K562 (cell line): Measurements from ENCODE around the gene ZNF438. TPM values are rescaled to one million over a fixed set of nuclear protein-coding genes. Genes with fewer than 3 reads are reported as not detected.

Experiments used
- ATAC-seq: fragments of 200-7000 bp; cut with Tn5 transposase; 3 replicates; pipeline ENCODE4 v1.9.1; 2020; ENCODE audit warnings: moderate library complexity
- BruUV-seq: library from RNA; stranded (reverse); fragments of 400-500 nt; replicated peaks from 2 replicates; lab custom pipeline; 2021; lab: Mats Ljungman, UMichigan
- CTCF ChIA-PET: fragments of 300-600 bp; formaldehyde crosslinking; extraction: SDS; loops from one replicate; lab custom pipeline; 2021; ENCODE audit warnings: low intra/inter-chr PET ratio; lab: Yijun Ruan, JAX
- POLR2A ChIA-PET: fragments of 300-600, 350-650 bp; sonication (Branson Sonifier 250); formaldehyde crosslinking; extraction: SDS; loops from one replicate; lab custom pipeline; 2021; ENCODE audit warnings: antibody characterized with exemption, inconsistent platforms; lab: Yijun Ruan, JAX
- DNase-seq, 4 experiments: peaks; one replicate each; pipeline versions ENCODE4 v3.0.0 to v3.0.0-alpha.2; 2011 to 2018; ENCODE audit warnings: low spot score in 3 of 4, mixed read lengths in 3 of 4; ENCODE audit errors: extremely low read depth in 1 of 4
- FAIRE-seq: peaks from 2 replicates; lab custom pipeline; 2011; peaks lifted over from hg19 to GRCh38; lab: Jason Lieb, UNC
- H2AFZ ChIP-seq: 2 replicates; pipeline ENCODE4 v1.6.0; 2011; ENCODE audit warnings: low read depth, low read length, control low read depth, inconsistent platforms
- H3K27ac ChIP-seq: fragments of 200-600 bp; 3 replicates; pipeline ENCODE4 v1.8.0; 2011; ENCODE audit warnings: low read depth, mild to moderate bottlenecking, control low read depth, inconsistent platforms, low read length, moderate library complexity, mixed read lengths; ENCODE audit errors: extremely low read depth
- H3K27me3 ChIP-seq, 2 experiments: fragments of 300-600 bp in 1 of 2; 2 replicates in 1 of 2; 3 replicates in 1 of 2; pipeline versions ENCODE4 v1.6.0 to v1.8.0; 2011; ENCODE audit warnings: inconsistent platforms in 2 of 2, low read length in 2 of 2, mild to moderate bottlenecking in 1 of 2, mixed read lengths in 1 of 2, moderate library complexity in 1 of 2; ENCODE audit not compliant: control insufficient read depth in 2 of 2, insufficient read depth in 2 of 2
- H3K36me3 ChIP-seq: fragments of 300-600 bp; 3 replicates; pipeline ENCODE4 v1.8.0; 2011; ENCODE audit warnings: mild to moderate bottlenecking, low read length, inconsistent platforms; ENCODE audit not compliant: control insufficient read depth, insufficient read depth
- H3K4me1 ChIP-seq, 2 experiments: fragments of 200-600 bp in 1 of 2; replicated peaks in 1 of 2; 2 replicates in 1 of 2; 3 replicates in 1 of 2; pipeline versions ENCODE4 v1.5.1 to v1.8.0; 2011; ENCODE audit warnings: inconsistent platforms in 2 of 2, low read length in 2 of 2, mild to moderate bottlenecking in 1 of 2, mixed read lengths in 1 of 2, moderate library complexity in 1 of 2; ENCODE audit not compliant: control insufficient read depth in 2 of 2, insufficient read depth in 2 of 2
- H3K4me2 ChIP-seq: 2 replicates; pipeline ENCODE4 v1.6.1; 2011; ENCODE audit warnings: low read length, control low read depth, inconsistent platforms, mixed read lengths; ENCODE audit not compliant: insufficient read depth
- H3K4me3 ChIP-seq: fragments of 200-600 bp; sonication (generic), shearing (Covaris generic); 2 replicates; pipeline ENCODE4 v1.5.1; 2016; ENCODE audit warnings: control low read depth, inconsistent platforms
- H3K79me2 ChIP-seq: fragments of 200-600 bp; 3 replicates; pipeline ENCODE4 v1.8.0; 2011; ENCODE audit warnings: low read length, inconsistent platforms; ENCODE audit not compliant: control insufficient read depth, insufficient read depth
- H3K9ac ChIP-seq, 2 experiments: 2 replicates each; pipeline versions ENCODE4 v1.6.0 to v1.6.1; 2011; ENCODE audit warnings: low read depth in 2 of 2, low read length in 2 of 2, control low read depth in 1 of 2, inconsistent platforms in 1 of 2, mild to moderate bottlenecking in 1 of 2, mixed read lengths in 1 of 2; ENCODE audit not compliant: insufficient read depth in 1 of 2
- H3K9me1 ChIP-seq: one replicate; pipeline ENCODE4 v1.6.0; 2011; ENCODE audit warnings: inconsistent platforms, mild to moderate bottlenecking, low read length, moderate library complexity; ENCODE audit not compliant: control insufficient read depth, insufficient read depth
- H3K9me3 ChIP-seq: replicated peaks from 2 replicates; pipeline ENCODE4 v1.5.1; 2011; ENCODE audit warnings: low read depth, low read length, inconsistent platforms; ENCODE audit not compliant: control insufficient read depth, insufficient read depth
- H4K20me1 ChIP-seq: replicated peaks from 2 replicates; pipeline ENCODE4 v1.6.1; 2011; ENCODE audit warnings: low read length, inconsistent platforms, mixed read lengths; ENCODE audit not compliant: control insufficient read depth, insufficient read depth
- ETS2 ChIP-seq: IDR thresholded peaks from 2 replicates; pipeline ENCODE4 v1.6.1; 2016; ENCODE audit warnings: borderline replicate concordance, missing genetic modification characterization, mild to moderate bottlenecking, moderate library complexity, missing compliant biosample characterization; ENCODE audit not compliant: poor library complexity, severe bottlenecking
- LCOR ChIP-seq: sonication (generic); formaldehyde crosslinking; IDR thresholded peaks from 2 replicates; pipeline ENCODE4 v1.8.0; 2022; ENCODE audit warnings: mild to moderate bottlenecking, missing genetic modification reagents
- RB1 ChIP-seq: fragments of 450-650 bp; IDR thresholded peaks from 2 replicates; pipeline ENCODE4 v1.6.1; 2017; ENCODE audit warnings: low read depth, mild to moderate bottlenecking
- TBP ChIP-seq: optimal IDR thresholded peaks from 2 replicates; pipeline ENCODE3; 2011; ENCODE audit warnings: low read depth, low read length, improper control_type of control experiment
- TEAD2 ChIP-seq: fragments of 450-650 bp; IDR thresholded peaks from 2 replicates; pipeline ENCODE4 v1.6.1; 2016; ENCODE audit warnings: missing genetic modification characterization, control low read depth, missing compliant biosample characterization
- ZBTB1 ChIP-seq: sonication (generic); formaldehyde crosslinking; IDR thresholded peaks from 2 replicates; pipeline ENCODE4 v1.8.1; 2023; ENCODE audit warnings: missing genetic modification reagents, low read depth, mild to moderate bottlenecking, borderline replicate concordance
- ZBTB8A ChIP-seq: fragments of 450-650 bp; IDR thresholded peaks from 2 replicates; pipeline ENCODE4 v1.6.1; 2018; ENCODE audit warnings: mild to moderate bottlenecking, moderate library complexity; ENCODE audit not compliant: partially characterized antibody
- WGBS: fragments of 100-300 bp; shearing (Covaris generic); methylation state at CpG from one replicate; pipeline ENCODE4 v1.1.6; 2016; ENCODE audit warnings: low coverage, mixed read lengths; ENCODE audit not compliant: insufficient coverage; ENCODE audit errors: missing lambda C conversion rate; 5-methylcytosine and 5-hydroxymethylcytosine counted together
- in situ Hi-C: fragments of 300-500 bp; cut with MboI; formaldehyde crosslinking; loops from 4 replicates; pipeline ENCODE4 v1.15.0; 2018; ENCODE audit warnings: inconsistent platforms, mixed read lengths
- intact Hi-C: fragments of 100-400 bp; cut with micrococcal nuclease; formaldehyde crosslinking; loops from 2 replicates; pipeline ENCODE4 v1.14.2; 2022
- polyA plus RNA-seq, 8 experiments: library from polyadenylated mRNA; depleted of rRNA in 4 of 8; stranded (reverse) in 5 of 8; unstranded in 3 of 8; fragments of >200 nt; fragmentation: Nextera tagmentation in 2 of 8; fragmentation: Illumina TruSeq in 1 of 8; extraction: Ambion mirVana in 2 of 8; extraction: Trizol in 1 of 8; gene quantifications; 2 replicates each; pipeline versions ENCODE4 v1.2.1 to v1.2.3, GENCODE V29; 2011 to 2014; ENCODE audit warnings: inconsistent platforms in 1 of 8, missing spikeins in 1 of 8
- total RNA-seq, 7 experiments: library from RNA; depleted of rRNA in 6 of 7; stranded (reverse); fragments of >200 nt in 6 of 7; fragmentation: Illumina TruSeq in 2 of 7; extraction: Trizol in 2 of 7; gene quantifications; 2 replicates each; pipeline versions ENCODE4 v1.2.1 to v1.2.3, GENCODE V29; 2011 to 2021; ENCODE audit warnings: low replicate concordance in 1 of 7
- TF ChIP-seq, protein P1 (sequence below): sonication (generic); IDR thresholded peaks from 2 replicates; pipeline ENCODE4 v1.6.1; 2016
- TF ChIP-seq, protein P2 (sequence below), 2 experiments: IDR thresholded peaks in 1 of 2; conservative IDR thresholded peaks in 1 of 2; 2 replicates each; pipeline ENCODE4 v1.6.1; 2016; ENCODE audit warnings: low read depth in 2 of 2, mild to moderate bottlenecking in 1 of 2, missing compliant biosample characterization in 1 of 2, missing genetic modification characterization in 1 of 2, moderate library complexity in 1 of 2
- TF ChIP-seq, protein P3 (sequence below): fragments of 450-650 bp; formaldehyde crosslinking; IDR thresholded peaks from 2 replicates; pipeline ENCODE4 v1.4.0; 2022; ENCODE audit warnings: mild to moderate bottlenecking, moderate library complexity

Gene ZNF438
- total and polyA plus RNA-seq, 9 of the 15 experiments (the other 6 are each of a cell fraction or from before 2014, with no cell fraction given) = 0.45 to 1.5 (median 0.91) TPM

DNA sequence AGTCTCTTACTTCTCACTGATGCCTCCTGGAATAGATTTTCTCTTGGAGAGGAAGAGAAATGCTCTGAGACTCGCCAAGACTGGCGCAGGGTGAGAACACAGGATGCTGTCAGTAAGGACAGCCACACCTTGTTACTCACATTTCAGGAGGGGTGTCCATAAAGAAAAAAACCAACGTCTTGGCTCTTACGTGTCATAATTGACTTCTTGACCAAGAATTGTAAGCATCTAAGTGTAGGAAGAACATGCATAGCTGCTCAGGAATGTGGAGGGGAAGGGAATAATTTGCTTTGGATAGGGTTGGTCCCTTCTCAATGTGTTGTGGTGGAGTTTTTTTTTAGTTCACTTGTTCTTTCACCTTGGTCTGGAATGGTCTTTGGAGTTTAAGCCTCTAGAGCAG lies 43.8 kb upstream of the ZNF438 start:
- FAIRE-seq (no peak), ATAC-seq (no peak), DNase-seq (no peak)
- no peak overlapping the region for H2AFZ ChIP-seq
- no peaks in the 10 kb centered on the region for H3K4me1 ChIP-seq
- intact Hi-C loops = no loop called here
- H3K9ac ChIP-seq = no peak overlapping the region
- CTCF ChIA-PET = no interaction called here
- no peaks in the 10 kb centered on the region for H4K20me1 ChIP-seq
- no peaks in the 10 kb centered on the region for H3K79me2 ChIP-seq
- no peak overlapping the region for H3K27ac ChIP-seq
- no peaks in the 10 kb centered on the region for H3K9me3 ChIP-seq
- no TSS peak for BruUV-seq
- H3K36me3 ChIP-seq = no peaks in the 10 kb centered on the region
- H3K27me3 ChIP-seq = peaks cover 6% of the 10 kb centered on the region in 2 experiments; a peak in 3 of 5 replicates
- in situ Hi-C loops = no loop called here
- no peak overlapping the region for H3K4me2 ChIP-seq
- no peak overlapping the region for H3K4me3 ChIP-seq
- no peaks in the 10 kb centered on the region for H3K9me1 ChIP-seq
- 0% methylated on average over 4 of the region's 4 CpGs for WGBS
- POLR2A ChIA-PET = no interaction called here
- TF ChIP-seq ZBTB1 (no peak), TBP (no peak), ZBTB8A (no peak), TEAD2 (no peak), LCOR (CRISPR knock-in tag) (no peak), ETS2 (tag) (no peak), RB1 (no peak)
- TF ChIP-seq, protein P1, sequence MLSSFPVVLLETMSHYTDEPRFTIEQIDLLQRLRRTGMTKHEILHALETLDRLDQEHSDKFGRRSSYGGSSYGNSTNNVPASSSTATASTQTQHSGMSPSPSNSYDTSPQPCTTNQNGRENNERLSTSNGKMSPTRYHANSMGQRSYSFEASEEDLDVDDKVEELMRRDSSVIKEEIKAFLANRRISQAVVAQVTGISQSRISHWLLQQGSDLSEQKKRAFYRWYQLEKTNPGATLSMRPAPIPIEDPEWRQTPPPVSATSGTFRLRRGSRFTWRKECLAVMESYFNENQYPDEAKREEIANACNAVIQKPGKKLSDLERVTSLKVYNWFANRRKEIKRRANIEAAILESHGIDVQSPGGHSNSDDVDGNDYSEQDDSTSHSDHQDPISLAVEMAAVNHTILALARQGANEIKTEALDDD = no peak
- TF ChIP-seq, protein P2, sequence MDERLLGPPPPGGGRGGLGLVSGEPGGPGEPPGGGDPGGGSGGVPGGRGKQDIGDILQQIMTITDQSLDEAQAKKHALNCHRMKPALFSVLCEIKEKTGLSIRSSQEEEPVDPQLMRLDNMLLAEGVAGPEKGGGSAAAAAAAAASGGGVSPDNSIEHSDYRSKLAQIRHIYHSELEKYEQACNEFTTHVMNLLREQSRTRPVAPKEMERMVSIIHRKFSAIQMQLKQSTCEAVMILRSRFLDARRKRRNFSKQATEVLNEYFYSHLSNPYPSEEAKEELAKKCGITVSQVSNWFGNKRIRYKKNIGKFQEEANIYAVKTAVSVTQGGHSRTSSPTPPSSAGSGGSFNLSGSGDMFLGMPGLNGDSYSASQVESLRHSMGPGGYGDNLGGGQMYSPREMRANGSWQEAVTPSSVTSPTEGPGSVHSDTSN (CRISPR knock-in tag; IDR thresholded peaks at IDR 0.05; ENCODE audit: low read depth) = no peak
- TF ChIP-seq, protein P2 (tag; conservative IDR thresholded peaks at IDR 0.05; ENCODE audit: low read depth) = no peak
- TF ChIP-seq, protein P3, sequence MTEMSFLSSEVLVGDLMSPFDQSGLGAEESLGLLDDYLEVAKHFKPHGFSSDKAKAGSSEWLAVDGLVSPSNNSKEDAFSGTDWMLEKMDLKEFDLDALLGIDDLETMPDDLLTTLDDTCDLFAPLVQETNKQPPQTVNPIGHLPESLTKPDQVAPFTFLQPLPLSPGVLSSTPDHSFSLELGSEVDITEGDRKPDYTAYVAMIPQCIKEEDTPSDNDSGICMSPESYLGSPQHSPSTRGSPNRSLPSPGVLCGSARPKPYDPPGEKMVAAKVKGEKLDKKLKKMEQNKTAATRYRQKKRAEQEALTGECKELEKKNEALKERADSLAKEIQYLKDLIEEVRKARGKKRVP (CRISPR knock-in tag) = no peak
